Right lobe of liver (tissue), 4 donors: Measurements from ENCODE around the gene SFT2D2.

Experiments used
- POLR2A ChIP-seq: fragments of 450-650 bp; IDR thresholded peaks from one replicate; pipeline ENCODE4 v1.6.1; 2017; ENCODE audit warnings: antibody characterized with exemption, mild to moderate bottlenecking
- TF ChIP-seq, protein P1 (sequence below), 4 donors: fragments of 200-600 bp in 3 of 4; fragments of 450-650 bp in 1 of 4; IDR thresholded peaks; one replicate each; pipeline versions ENCODE4 v1.5.1 to v1.8.0; 2016 to 2022; ENCODE audit warnings: antibody characterized with exemption in 4 of 4, mild to moderate bottlenecking in 2 of 4
- donor health status: DM: no; HTN: no; CAD: no.
- donor health status: DM: no; HTN: no; CAD: no.
- donor health status: DM: no; HTN: yes; CAD: no.

DNA sequence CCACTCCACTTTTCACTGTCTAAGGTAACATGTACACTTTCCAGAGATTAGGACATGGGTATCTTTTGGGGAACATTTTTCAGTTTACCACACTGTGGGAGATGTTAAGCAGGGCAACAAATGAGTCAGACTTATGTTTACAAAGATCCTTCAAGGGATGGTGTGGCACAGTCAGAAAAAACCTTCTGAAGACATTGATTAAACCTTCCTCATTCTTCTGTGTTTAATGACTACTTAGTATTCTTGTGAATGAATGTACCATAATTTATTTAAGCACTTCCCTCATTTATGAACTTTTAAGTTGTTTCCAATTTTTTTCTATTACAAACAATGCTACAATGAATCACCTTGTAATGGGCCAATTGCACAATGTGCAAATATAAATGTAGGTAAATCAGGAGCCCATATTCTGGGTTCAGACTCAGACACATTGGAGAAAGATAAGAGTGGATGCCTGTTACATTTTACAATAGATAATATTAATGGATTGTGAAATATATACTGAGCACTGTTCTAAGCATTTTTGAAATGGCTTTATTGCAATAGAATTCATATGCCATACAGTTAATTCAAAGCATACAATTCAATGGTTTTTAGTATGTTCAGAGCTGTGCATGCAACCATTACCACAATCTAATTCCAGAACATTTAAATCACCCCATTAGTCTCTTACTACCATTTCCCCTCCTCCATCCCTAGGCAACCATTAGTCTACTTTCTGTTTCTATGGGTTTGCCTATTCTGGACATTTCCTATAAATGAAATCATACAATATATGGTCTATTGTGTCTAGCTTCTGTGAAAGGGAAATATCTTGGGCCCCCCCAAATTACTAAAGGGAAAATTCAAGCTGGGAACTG is 1.9 kb upstream of the SFT2D2 start:
- TF ChIP-seq, protein P1, sequence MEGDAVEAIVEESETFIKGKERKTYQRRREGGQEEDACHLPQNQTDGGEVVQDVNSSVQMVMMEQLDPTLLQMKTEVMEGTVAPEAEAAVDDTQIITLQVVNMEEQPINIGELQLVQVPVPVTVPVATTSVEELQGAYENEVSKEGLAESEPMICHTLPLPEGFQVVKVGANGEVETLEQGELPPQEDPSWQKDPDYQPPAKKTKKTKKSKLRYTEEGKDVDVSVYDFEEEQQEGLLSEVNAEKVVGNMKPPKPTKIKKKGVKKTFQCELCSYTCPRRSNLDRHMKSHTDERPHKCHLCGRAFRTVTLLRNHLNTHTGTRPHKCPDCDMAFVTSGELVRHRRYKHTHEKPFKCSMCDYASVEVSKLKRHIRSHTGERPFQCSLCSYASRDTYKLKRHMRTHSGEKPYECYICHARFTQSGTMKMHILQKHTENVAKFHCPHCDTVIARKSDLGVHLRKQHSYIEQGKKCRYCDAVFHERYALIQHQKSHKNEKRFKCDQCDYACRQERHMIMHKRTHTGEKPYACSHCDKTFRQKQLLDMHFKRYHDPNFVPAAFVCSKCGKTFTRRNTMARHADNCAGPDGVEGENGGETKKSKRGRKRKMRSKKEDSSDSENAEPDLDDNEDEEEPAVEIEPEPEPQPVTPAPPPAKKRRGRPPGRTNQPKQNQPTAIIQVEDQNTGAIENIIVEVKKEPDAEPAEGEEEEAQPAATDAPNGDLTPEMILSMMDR (IDR thresholded peaks at IDR 0.05): no peak
- TF ChIP-seq POLR2A: no peak
